ENCODE results near the gene FSIP1.

FSIP1 gene

GRCh38 chr15:39586387-39587095, 196.1 kb downstream of the FSIP1 start:
- in situ Hi-C loops (cut with HindIII; ENCODE audit: low sequenced_read_pairs), result no loop called here

GRCh38 chr15:39585871-39586301, 196.8 kb downstream of the FSIP1 start:
- in situ Hi-C loops (cut with HindIII; ENCODE audit: low sequenced_read_pairs), result no loop called here

- in situ Hi-C loops (cut with HindIII; ENCODE audit: low sequenced_read_pairs), result no loop called here
Observed at GRCh38 chr15:39585389-39585841, 197.2 kb downstream of the FSIP1 start.

GRCh38 chr15:39584662-39585388, 197.8 kb downstream of the FSIP1 start:
- in situ Hi-C loops (cut with HindIII; ENCODE audit: low sequenced_read_pairs), result no loop called here

GRCh38 chr15:39584266-39584659, 198.4 kb downstream of the FSIP1 start:
- in situ Hi-C loops (cut with HindIII; ENCODE audit: low sequenced_read_pairs), result no loop called here

GRCh38 chr15:39583596-39584265, 198.9 kb downstream of the FSIP1 start:
- in situ Hi-C loops (cut with HindIII; ENCODE audit: low sequenced_read_pairs), result no loop called here

GRCh38 chr15:39582977-39583595, 199.6 kb downstream of the FSIP1 start:
- in situ Hi-C loops (cut with HindIII; ENCODE audit: low sequenced_read_pairs), result no loop called here

GRCh38 chr15:39582286-39582976, 200.2 kb downstream of the FSIP1 start:
- in situ Hi-C loops (cut with HindIII; ENCODE audit: low sequenced_read_pairs), result no loop called here

- in situ Hi-C loops (cut with HindIII; ENCODE audit: low sequenced_read_pairs), result no loop called here
Observed at GRCh38 chr15:39581793-39582285, 200.8 kb downstream of the FSIP1 start.

GRCh38 chr15:39581242-39581792, 201.3 kb downstream of the FSIP1 start:
- in situ Hi-C loops (cut with HindIII; ENCODE audit: low sequenced_read_pairs), result no loop called here

- in situ Hi-C loops (cut with HindIII; ENCODE audit: low sequenced_read_pairs), result no loop called here
Observed at GRCh38 chr15:39580485-39581241, 202.0 kb downstream of the FSIP1 start, which contains the start of gene THBS1. TSS of gene THBS1 (plus strand) at chr15:39581079. CDS start at chr15:39581858, 779 bp downstream.

GRCh38 chr15:39580117-39580484, 202.5 kb downstream of the FSIP1 start:
- in situ Hi-C loops (cut with HindIII; ENCODE audit: low sequenced_read_pairs), result no loop called here

- in situ Hi-C loops (cut with HindIII; ENCODE audit: low sequenced_read_pairs), result loop anchor here (10.0 kb wide), 1 partner anchor 215 kb away; no protein-coding TSS in a partner anchor
Observed at GRCh38 chr15:39579487-39580116, 203.0 kb downstream of the FSIP1 start.

- in situ Hi-C loops (cut with HindIII; ENCODE audit: low sequenced_read_pairs), result loop anchor here (10.0 kb wide), 1 partner anchor 214 kb away; no protein-coding TSS in a partner anchor
Observed at GRCh38 chr15:39578851-39579486, 203.7 kb downstream of the FSIP1 start.

GRCh38 chr15:39575180-39575579, 207.5 kb downstream of the FSIP1 start:
- in situ Hi-C loops (cut with HindIII; ENCODE audit: low sequenced_read_pairs), result loop anchor here (10.0 kb wide), 1 partner anchor 210 kb away; no protein-coding TSS in a partner anchor

- in situ Hi-C loops (cut with HindIII; ENCODE audit: low sequenced_read_pairs), result loop anchor here (5.0 to 10.0 kb wide), 3 partner anchors 77 to 397 kb away; no protein-coding TSS in a partner anchor
Observed at GRCh38 chr15:39574427-39574826, 208.2 kb downstream of the FSIP1 start.

GRCh38 chr15:39573844-39574243, 208.8 kb downstream of the FSIP1 start:
- in situ Hi-C loops (cut with HindIII; ENCODE audit: low sequenced_read_pairs), result loop anchor here (5.0 to 10.0 kb wide), 3 partner anchors 77 to 397 kb away; no protein-coding TSS in a partner anchor

- in situ Hi-C loops (cut with HindIII; ENCODE audit: low sequenced_read_pairs), result loop anchor here (5.0 to 10.0 kb wide), 3 partner anchors 76 to 396 kb away; no protein-coding TSS in a partner anchor
Observed at GRCh38 chr15:39573287-39573686, 209.4 kb downstream of the FSIP1 start.

Measured in endothelial cell of hepatic sinusoid (primary cell).